GM21423 (cell line): Measurements from ENCODE around the gene MUC2.

Experiments
- ATAC-seq: cut with Tn5 transposase; IDR thresholded peaks from one replicate; pipeline ENCODE4 v1.9.1; 2021; ENCODE audit warnings: mild to moderate bottlenecking, moderate library complexity; ENCODE audit not compliant: unreplicated experiment

Gene MUC2

GRCh38 chr11:1036303-1036923 lies 38.3 kb upstream of the MUC2 start, which contains the start of gene MUC6:
Gene MUC6, minus strand, starts transcription at chr11:1036718. Its CDS starts 63 bp downstream, at chr11:1036655.
- no peak for ATAC-seq

- no peak for ATAC-seq
These were observed 37.7 kb upstream of the MUC2 start for GRCh38 chr11:1036931-1037330.

- ATAC-seq, result no peak
These were observed 37.1 kb upstream of the MUC2 start for GRCh38 chr11:1037506-1038055.

GRCh38 chr11:1038361-1038760 lies 36.3 kb upstream of the MUC2 start:
- ATAC-seq, result no peak

GRCh38 chr11:1038921-1039320 lies 35.8 kb upstream of the MUC2 start:
- ATAC-seq, result no peak

- ATAC-seq, result no peak
These were observed 34.9 kb upstream of the MUC2 start for GRCh38 chr11:1039481-1040427.

GRCh38 chr11:1040428-1041148 lies 34.1 kb upstream of the MUC2 start:
- no peak for ATAC-seq

GRCh38 chr11:1041149-1041467 lies 33.6 kb upstream of the MUC2 start:
- no peak for ATAC-seq

GRCh38 chr11:1041471-1041870 lies 33.2 kb upstream of the MUC2 start:
- no peak for ATAC-seq

- ATAC-seq, result no peak
These were observed 32.6 kb upstream of the MUC2 start for GRCh38 chr11:1041936-1042608.

- ATAC-seq, result no peak
These were observed 31.8 kb upstream of the MUC2 start for GRCh38 chr11:1042626-1043562.

GRCh38 chr11:1043563-1044096 lies 31.0 kb upstream of the MUC2 start:
- no peak for ATAC-seq

GRCh38 chr11:1044160-1044559 lies 30.5 kb upstream of the MUC2 start:
- ATAC-seq, result no peak

GRCh38 chr11:1047595-1048156 lies 27.0 kb upstream of the MUC2 start:
- no peak for ATAC-seq

GRCh38 chr11:1048375-1049070 lies 26.2 kb upstream of the MUC2 start:
- no peak for ATAC-seq

GRCh38 chr11:1049071-1049405 lies 25.6 kb upstream of the MUC2 start:
- ATAC-seq, result no peak

GRCh38 chr11:1049431-1049891 lies 25.2 kb upstream of the MUC2 start:
- ATAC-seq, result no peak

GRCh38 chr11:1049911-1050580 lies 24.6 kb upstream of the MUC2 start:
- no peak for ATAC-seq
